Measurements from ENCODE around the gene PDE3A.

DNA sequence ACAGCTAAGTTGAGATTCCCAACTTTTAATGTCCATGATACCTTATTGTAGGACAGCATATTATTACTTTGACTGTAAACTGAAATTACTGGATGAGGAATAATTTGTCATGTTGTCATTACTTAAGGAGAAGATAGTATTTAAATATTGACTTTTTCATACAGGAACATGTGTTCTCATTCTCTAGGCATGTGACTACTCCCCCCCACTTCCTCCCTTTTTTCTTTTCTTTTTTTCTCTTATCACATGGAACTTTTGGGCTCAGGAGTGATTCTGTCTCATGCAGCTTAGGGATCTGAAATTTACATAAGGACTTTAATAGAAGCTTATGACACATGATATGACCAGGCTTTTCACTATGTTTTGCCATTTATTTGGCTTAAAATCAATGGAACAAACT is 199.1 kb downstream of the PDE3A start:
- TF ChIP-seq, protein P1, sequence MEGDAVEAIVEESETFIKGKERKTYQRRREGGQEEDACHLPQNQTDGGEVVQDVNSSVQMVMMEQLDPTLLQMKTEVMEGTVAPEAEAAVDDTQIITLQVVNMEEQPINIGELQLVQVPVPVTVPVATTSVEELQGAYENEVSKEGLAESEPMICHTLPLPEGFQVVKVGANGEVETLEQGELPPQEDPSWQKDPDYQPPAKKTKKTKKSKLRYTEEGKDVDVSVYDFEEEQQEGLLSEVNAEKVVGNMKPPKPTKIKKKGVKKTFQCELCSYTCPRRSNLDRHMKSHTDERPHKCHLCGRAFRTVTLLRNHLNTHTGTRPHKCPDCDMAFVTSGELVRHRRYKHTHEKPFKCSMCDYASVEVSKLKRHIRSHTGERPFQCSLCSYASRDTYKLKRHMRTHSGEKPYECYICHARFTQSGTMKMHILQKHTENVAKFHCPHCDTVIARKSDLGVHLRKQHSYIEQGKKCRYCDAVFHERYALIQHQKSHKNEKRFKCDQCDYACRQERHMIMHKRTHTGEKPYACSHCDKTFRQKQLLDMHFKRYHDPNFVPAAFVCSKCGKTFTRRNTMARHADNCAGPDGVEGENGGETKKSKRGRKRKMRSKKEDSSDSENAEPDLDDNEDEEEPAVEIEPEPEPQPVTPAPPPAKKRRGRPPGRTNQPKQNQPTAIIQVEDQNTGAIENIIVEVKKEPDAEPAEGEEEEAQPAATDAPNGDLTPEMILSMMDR (conservative IDR thresholded peaks at IDR 0.05) = no peak
- no peak for TF ChIP-seq ZFX (IDR thresholded peaks at IDR 0.05)
